Subcutaneous adipose tissue (tissue), 4 donors: ENCODE data around the gene TAX1BP1. TPM values are rescaled to one million over a fixed set of nuclear protein-coding genes. Genes with fewer than 3 reads are reported as not detected.

ENCODE experiments used
- CTCF ChIP-seq: fragments of 450-650 bp; IDR thresholded peaks from one replicate; pipeline ENCODE4 v1.5.1; 2016; ENCODE audit warnings: low read depth, mild to moderate bottlenecking, control low read depth, antibody characterized with exemption, moderate library complexity
- total RNA-seq, 4 donors: library from RNA; depleted of rRNA; stranded (reverse); fragments of >200 nt; gene quantifications; one replicate each; pipeline ENCODE4 v1.1.0, GENCODE V29; 2016

Gene TAX1BP1
- total RNA-seq, 4 donors from 2014 or later, result 80.8 to 113 (median 101) TPM

DNA sequence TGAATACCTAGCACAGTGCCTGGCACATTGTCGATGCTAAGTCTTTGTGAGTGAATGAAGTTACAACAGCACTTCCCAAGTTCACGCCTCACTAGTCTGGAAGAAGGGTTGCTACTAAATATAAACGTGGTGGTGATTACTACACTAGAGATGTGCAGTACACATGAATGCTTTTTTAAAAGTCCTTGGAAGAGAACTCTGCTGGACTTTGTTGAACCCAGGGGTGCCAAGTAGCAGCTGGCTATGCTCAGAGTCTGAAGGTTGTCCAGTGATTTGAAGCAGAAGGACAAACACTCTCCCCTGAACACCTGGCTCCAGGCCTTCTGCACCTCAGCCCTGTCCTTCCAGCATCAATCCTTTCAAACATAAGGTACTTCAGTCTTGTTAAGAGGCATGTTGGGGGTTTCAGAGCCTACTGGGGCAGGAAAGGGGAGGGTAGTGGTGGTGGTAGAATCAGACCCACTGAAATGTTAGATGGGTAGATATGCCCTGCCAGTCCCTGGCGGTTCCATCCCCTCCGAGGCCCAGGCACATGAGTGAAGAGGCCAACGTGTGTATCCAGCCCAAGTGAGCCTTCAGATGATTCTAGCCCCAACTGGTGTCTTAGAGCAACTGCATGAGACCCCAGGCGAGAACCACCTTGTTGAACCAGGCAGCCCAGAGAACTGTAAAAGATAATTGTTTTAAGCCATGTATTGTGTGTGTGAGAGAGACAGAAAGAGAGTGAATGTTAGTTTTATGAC lies 94.4 kb downstream of the TAX1BP1 start:
- no peak for TF ChIP-seq CTCF

DNA sequence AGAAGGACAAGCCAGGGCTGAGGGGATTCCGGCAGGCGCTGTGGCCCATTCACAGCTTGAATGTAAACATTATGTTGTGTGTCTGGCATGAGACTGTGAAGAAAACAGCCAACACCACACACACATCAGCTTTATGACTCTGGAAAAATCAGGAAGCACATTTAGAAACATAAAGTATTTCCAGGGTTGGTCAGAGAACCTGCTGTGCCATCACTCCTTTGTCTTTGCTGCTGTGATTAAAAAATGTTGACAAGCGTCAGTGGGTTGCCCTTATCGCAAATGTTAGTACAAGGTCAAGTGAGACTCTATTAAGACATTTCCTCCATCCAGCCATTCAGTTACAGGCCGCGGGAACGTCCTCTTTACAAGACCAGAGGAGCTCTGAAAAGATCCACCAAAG lies 95.4 kb downstream of the TAX1BP1 start:
- TF ChIP-seq CTCF, result no peak

GRCh38 chr7:27836536-27836935 lies 96.6 kb downstream of the TAX1BP1 start:
- no peak for TF ChIP-seq CTCF

DNA sequence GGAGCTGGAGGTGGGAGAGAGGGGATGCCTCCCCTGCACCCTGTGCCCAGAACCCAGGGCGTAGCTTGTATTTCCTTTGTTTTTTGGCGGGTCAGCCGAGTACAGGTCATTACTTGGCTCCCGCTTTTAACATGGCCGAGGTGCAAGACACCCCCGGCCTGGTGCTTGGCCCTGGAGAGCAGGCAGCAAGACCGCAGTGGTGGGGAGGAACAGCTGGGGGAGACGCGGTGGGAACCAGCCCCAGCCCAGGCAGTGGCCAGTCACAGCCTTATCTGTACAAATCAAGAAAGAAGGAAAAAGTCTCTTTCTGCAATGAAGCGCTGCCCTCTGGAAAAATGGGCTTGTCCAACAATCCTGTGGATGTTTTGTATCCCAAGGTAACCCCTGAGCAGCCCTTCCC lies 99.1 kb downstream of the TAX1BP1 start:
- TF ChIP-seq CTCF, result no peak

DNA sequence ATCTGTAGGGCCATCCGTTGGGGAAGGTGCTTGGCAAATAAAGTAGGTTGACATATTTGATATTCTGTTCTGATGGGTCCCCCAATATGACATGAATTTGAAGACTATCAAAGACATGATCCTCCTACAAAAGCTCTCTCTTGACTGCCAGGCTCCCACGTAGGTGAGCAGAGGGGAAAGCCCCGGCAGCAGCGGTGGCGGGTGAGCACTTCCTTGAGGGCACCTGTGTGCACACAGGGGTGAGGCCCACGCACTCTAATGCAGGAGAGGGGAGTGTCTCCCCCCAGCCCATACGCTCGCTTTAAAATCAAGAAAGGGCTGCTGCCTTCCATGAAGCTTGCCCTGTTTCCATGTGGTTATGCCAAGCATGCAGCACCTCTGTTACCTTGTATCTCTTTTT lies 100.4 kb downstream of the TAX1BP1 start:
- no peak for TF ChIP-seq CTCF

GRCh38 chr7:27840760-27841364 lies 100.9 kb downstream of the TAX1BP1 start:
- no peak for TF ChIP-seq CTCF

- TF ChIP-seq CTCF, result no peak
Observed at GRCh38 chr7:27842094-27842692, 102.2 kb downstream of the TAX1BP1 start.
